ENCODE results near the gene CREB1. TPM values are rescaled to one million over a fixed set of nuclear protein-coding genes. Genes with fewer than 3 reads are reported as not detected.
A peak's percentile ranks its signal among the peaks of the same experiment; 100 is the strongest.

Gene CREB1
- total and polyA plus RNA-seq, 12 donors = 4.6 to 62.2 (median 45.7) TPM

DNA sequence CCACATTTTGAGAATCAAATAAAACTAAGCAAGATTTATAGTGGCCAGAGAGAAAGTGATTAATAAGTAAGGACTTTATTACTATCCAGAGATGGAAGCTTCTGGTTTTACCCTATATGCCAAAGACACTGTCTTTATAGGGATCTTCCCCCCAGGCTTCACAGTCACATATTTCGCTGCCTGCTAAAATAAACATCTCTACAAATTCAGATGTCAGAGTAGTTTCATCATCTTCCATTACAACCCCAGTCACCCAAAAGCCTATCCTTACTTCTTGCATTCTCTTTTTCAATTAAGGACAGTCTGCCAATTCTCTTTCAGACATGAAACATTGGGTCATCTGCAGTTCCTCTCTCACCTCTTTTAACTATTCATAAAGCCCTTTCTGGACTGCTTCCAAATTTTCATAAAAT is 28.3 kb downstream of the CREB1 start:
- DNase-seq (no peak), ATAC-seq (no peak)
- H3K4me3 ChIP-seq = no peak overlapping the region
- no peaks in the 10 kb centered on the region for H3K27me3 ChIP-seq
- TF ChIP-seq CTCF (IDR thresholded peaks at IDR 0.05) = no peak
- intact Hi-C loops (cut with DNase I) = no loop called here
- peaks cover 0 to 68% (median 61%) of the 10 kb centered on the region in 9 donors for H3K4me1 ChIP-seq
- peaks cover 0 to 75% (median 3%) of the 10 kb centered on the region in 9 donors for H3K36me3 ChIP-seq
- H3K9me3 ChIP-seq = no peaks in the 10 kb centered on the region
- H3K27ac ChIP-seq = no peak overlapping the region
- WGBS, 2 donors = 71 to 80% methylated on average over 1 of the region's 1 CpG

DNA sequence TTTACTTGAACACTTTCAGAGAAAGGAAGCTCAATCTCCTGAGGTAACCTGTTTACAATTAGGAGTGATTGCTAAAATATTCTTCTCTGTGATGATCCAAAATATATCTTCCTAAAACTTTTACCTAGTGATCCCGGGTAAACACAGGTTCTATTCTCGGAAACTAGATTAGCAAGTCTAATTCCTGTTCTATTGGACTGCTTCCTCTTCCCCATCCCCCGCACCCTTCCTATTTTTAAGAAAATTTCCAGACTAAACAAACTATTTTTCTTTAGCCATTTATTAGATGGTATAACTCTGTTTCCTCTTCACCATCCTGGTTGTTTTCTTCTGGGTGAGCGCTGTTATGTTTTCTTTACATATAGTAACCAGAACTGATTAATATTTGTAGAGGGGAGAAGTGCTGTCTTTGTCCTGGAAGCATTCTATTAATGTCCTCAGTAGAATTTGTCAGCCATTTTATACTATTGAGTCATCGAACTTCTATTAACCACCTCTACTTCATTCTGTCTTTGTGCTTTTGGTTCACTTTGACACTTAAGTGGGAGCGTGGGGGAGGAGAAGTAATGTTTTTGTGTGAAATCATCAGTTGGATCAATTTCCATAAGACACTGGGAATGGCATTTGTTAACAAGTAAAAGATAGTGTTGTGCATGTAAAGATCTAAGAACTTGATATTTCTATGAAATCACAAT is 31.8 kb downstream of the CREB1 start:
- H3K27ac ChIP-seq = peak overlapping the region in 9 of 10 donors; percentile 27 to 80 (median 61)

GRCh38 chr2:207565736-207566500 is 36.2 kb downstream of the CREB1 start:
- no peak for TF ChIP-seq CTCF (IDR thresholded peaks at IDR 0.05)
- 79 to 80% methylated on average over 7 of the region's 7 CpGs for WGBS, 2 donors
- intact Hi-C loops (cut with DNase I) = no loop called here

More for the DNA sequence above, 31.8 kb downstream of the CREB1 start:
- WGBS, 2 donors = 54 to 63% methylated on average over 6 of the region's 6 CpGs
- peaks cover 0 to 77% (median 45%) of the 10 kb centered on the region in 9 donors for H3K4me1 ChIP-seq
- peaks cover 0 to 96% (median 3%) of the 10 kb centered on the region in 9 donors for H3K36me3 ChIP-seq
- H3K4me3 ChIP-seq = no peak overlapping the region
- TF ChIP-seq CTCF (IDR thresholded peaks at IDR 0.05) = no peak
- DNase-seq (no peak), ATAC-seq (peak in 7 of 8 donors; percentile 27 to 64 (median 53))
- intact Hi-C loops (cut with DNase I) = no loop called here
- H3K27me3 ChIP-seq = no peaks in the 10 kb centered on the region
- no peaks in the 10 kb centered on the region for H3K9me3 ChIP-seq

DNA sequence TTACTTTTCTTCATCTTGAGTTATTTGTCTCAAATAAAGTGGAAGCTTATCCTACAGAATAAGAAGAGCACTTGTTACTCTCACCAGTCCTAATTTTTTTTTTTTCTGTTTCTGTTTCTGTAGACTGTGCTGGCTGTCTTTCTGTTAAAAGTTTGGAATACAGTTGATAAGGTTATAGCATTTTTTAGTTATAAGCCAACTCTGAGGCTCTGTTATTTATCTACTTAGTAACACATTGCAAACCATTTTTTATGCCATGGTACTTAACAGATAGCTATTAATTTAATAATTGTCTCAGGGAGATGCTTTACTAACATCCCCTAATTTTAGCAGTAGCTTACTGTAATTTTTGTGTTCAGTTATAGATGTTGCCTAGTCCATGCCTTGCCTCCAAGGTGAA is 37.9 kb downstream of the CREB1 start:
- no peak for TF ChIP-seq CTCF (IDR thresholded peaks at IDR 0.05)
- no peak for ATAC-seq
- Histone ChIP-seq H3K27ac (no peak overlapping the region), H3K27me3 (no peaks in the 10 kb centered on the region), H3K4me1 (peaks cover 0 to 18% (median 0%) of the 10 kb centered on the region in 9 donors), H3K9me3 (no peaks in the 10 kb centered on the region), H3K4me3 (no peak overlapping the region), H3K36me3 (peaks cover 0 to 99% (median 37%) of the 10 kb centered on the region in 9 donors)
- intact Hi-C loops (cut with DNase I) = no loop called here
- DNase-seq = no peak

More at GRCh38 chr2:207565736-207566500, 36.2 kb downstream of the CREB1 start:
- Histone ChIP-seq H3K9me3 (no peaks in the 10 kb centered on the region), H3K27ac (peak overlapping the region in 1 of 10 donors; percentile 46), H3K4me3 (no peak overlapping the region), H3K27me3 (no peaks in the 10 kb centered on the region), H3K4me1 (peaks cover 0 to 36% (median 16%) of the 10 kb centered on the region in 9 donors), H3K36me3 (peaks cover 0 to 99% (median 22%) of the 10 kb centered on the region in 9 donors)
- DNase-seq (no peak), ATAC-seq (no peak)
